GM23248 (cell line): ENCODE measurements around the gene SMARCD1. TPM values are rescaled to one million over a fixed set of nuclear protein-coding genes. Genes with fewer than 3 reads are reported as not detected.

Experiments
- DNase-seq: peaks from one replicate; pipeline ENCODE4 v3.0.0-alpha.2; 2015
- H2AFZ ChIP-seq: fragments of 200-600 bp; sonication (generic); 2 replicates; pipeline ENCODE4 v1.6.1; 2016; ENCODE audit warnings: antibody characterized with exemption
- H3F3A ChIP-seq: fragments of 200-600 bp; sonication (generic); 2 replicates; pipeline ENCODE4 v1.6.1; 2016; ENCODE audit warnings: mild to moderate bottlenecking, antibody characterized with exemption, mixed run types; ENCODE audit not compliant: insufficient read depth
- H3K27ac ChIP-seq: fragments of 200-600 bp; sonication (generic); 2 replicates; pipeline ENCODE4 v1.5.1; 2016; ENCODE audit warnings: mild to moderate bottlenecking
- H3K27me3 ChIP-seq: fragments of 200-600 bp; sonication (generic); replicated peaks from 2 replicates; pipeline ENCODE4 v1.6.1; 2016; ENCODE audit warnings: mild to moderate bottlenecking; ENCODE audit not compliant: insufficient read depth
- H3K36me3 ChIP-seq: fragments of 200-600 bp; sonication (generic); 2 replicates; pipeline ENCODE4 v1.6.1; 2016; ENCODE audit warnings: low read depth, mild to moderate bottlenecking
- H3K4me1 ChIP-seq: fragments of 200-600 bp; sonication (generic); 2 replicates; pipeline ENCODE4 v1.6.1; 2016; ENCODE audit warnings: mild to moderate bottlenecking; ENCODE audit not compliant: insufficient read depth
- H3K4me2 ChIP-seq: fragments of 200-600 bp; sonication (generic); one replicate; pipeline ENCODE4 v1.6.1; 2016; ENCODE audit warnings: mild to moderate bottlenecking; ENCODE audit not compliant: unreplicated experiment
- H3K4me3 ChIP-seq: fragments of 200-600 bp; sonication (generic); 2 replicates; pipeline ENCODE4 v1.5.1; 2016; ENCODE audit warnings: mild to moderate bottlenecking
- H3K79me2 ChIP-seq: fragments of 200-600 bp; sonication (generic); 2 replicates; pipeline ENCODE4 v1.6.1; 2016; ENCODE audit warnings: mild to moderate bottlenecking; ENCODE audit not compliant: insufficient read depth
- H3K9ac ChIP-seq: fragments of 200-600 bp; sonication (generic); 2 replicates; pipeline ENCODE4 v1.6.1; 2016; ENCODE audit warnings: mild to moderate bottlenecking
- H3K9me2 ChIP-seq: fragments of 200-600 bp; sonication (generic); 2 replicates; pipeline ENCODE4 v1.6.1; 2016; ENCODE audit warnings: mixed run types, mild to moderate bottlenecking, moderate library complexity; ENCODE audit not compliant: insufficient read depth
- H3K9me3 ChIP-seq: fragments of 200-600 bp; sonication (generic); one replicate; pipeline ENCODE4 v1.6.1; 2017; ENCODE audit warnings: low read depth
- H4K20me1 ChIP-seq: fragments of 200-600 bp; sonication (generic); 2 replicates; pipeline ENCODE4 v1.6.0; 2016; ENCODE audit not compliant: insufficient read depth
- EZH2 ChIP-seq: fragments of 200-600 bp; sonication (generic); IDR thresholded peaks from 2 replicates; pipeline ENCODE4 v1.6.1; 2018; ENCODE audit warnings: antibody characterized with exemption, mild to moderate bottlenecking; ENCODE audit not compliant: insufficient read depth, poor library complexity, severe bottlenecking
- EZH2phosphoT487 ChIP-seq: fragments of 200-600 bp; sonication (generic); IDR thresholded peaks from 2 replicates; pipeline ENCODE4 v1.6.1; 2018; ENCODE audit warnings: antibody characterized with exemption, moderate library complexity, mild to moderate bottlenecking, low read depth; ENCODE audit not compliant: insufficient read depth
- WGBS, 2 experiments: methylation state at CpG; one replicate each; pipeline ENCODE4 v1.1.6; 2015 to 2017; ENCODE audit warnings: low lambda C conversion rate in 2 of 2, low coverage in 1 of 2; ENCODE audit errors: missing lambda C conversion rate in 2 of 2; 5-methylcytosine and 5-hydroxymethylcytosine counted together
- in situ Hi-C: fragments of 300-500 bp; cut with MboI; formaldehyde crosslinking; loops from 2 replicates; pipeline ENCODE4 v1.15.0; 2020
- polyA plus RNA-seq: library from polyadenylated mRNA; unstranded; fragments of >200 nt; fragmentation: Nextera tagmentation; extraction: Ambion mirVana; gene quantifications from 2 replicates; pipeline ENCODE4 v1.2.1, GENCODE V29; 2016
- total RNA-seq: library from RNA; depleted of rRNA; stranded (reverse); fragments of >200 nt; shearing (Covaris generic); gene quantifications from 2 replicates; pipeline ENCODE4 v1.2.3, GENCODE V29; 2014

Gene SMARCD1
- total and polyA plus RNA-seq, 2 experiments from 2014 or later = 6.4 to 41.9 TPM

GRCh38 chr12:50120953-50121352 is 35.8 kb downstream of the SMARCD1 start:
- H3K4me2 ChIP-seq = no peak overlapping the region
- no peak overlapping the region for H2AFZ ChIP-seq
- in situ Hi-C loops = no loop called here
- no peak overlapping the region for H3K27ac ChIP-seq
- no peaks in the 10 kb centered on the region for H3K4me1 ChIP-seq
- H3K27me3 ChIP-seq = no peaks in the 10 kb centered on the region
- no peak for TF ChIP-seq EZH2
- no peak for TF ChIP-seq EZH2phosphoT487
- 0 out of 2 replicates have a peak, but pooled peaks cover 6% of the 10 kb centered on the region for H3K36me3 ChIP-seq
- H3K4me3 ChIP-seq = no peak overlapping the region
- H3K9me2 ChIP-seq = no peaks in the 10 kb centered on the region
- H3K79me2 ChIP-seq = peaks cover 42% of the 10 kb centered on the region
- H4K20me1 ChIP-seq = no peaks in the 10 kb centered on the region
- peaks cover 25% of the 10 kb centered on the region; the same call in 1 of the 2 replicates for H3F3A ChIP-seq
- no peak overlapping the region for H3K9ac ChIP-seq
- no peaks in the 10 kb centered on the region for H3K9me3 ChIP-seq
- WGBS, 2 experiments = 88 to 90% methylated on average over 3 of the region's 3 CpGs
- DNase-seq = no peak

- no peak overlapping the region for H3K4me2 ChIP-seq
- in situ Hi-C loops = no loop called here
- no peak overlapping the region for H3K9ac ChIP-seq
- DNase-seq = no peak
- H3K4me1 ChIP-seq = no peaks in the 10 kb centered on the region
- H3F3A ChIP-seq = peaks cover 26% of the 10 kb centered on the region; the same call in 1 of the 2 replicates
- no peak overlapping the region for H3K4me3 ChIP-seq
- H3K27ac ChIP-seq = no peak overlapping the region
- 0 out of 2 replicates have a peak, but pooled peaks cover 3% of the 10 kb centered on the region for H3K36me3 ChIP-seq
- no peaks in the 10 kb centered on the region for H3K27me3 ChIP-seq
- H3K9me2 ChIP-seq = no peaks in the 10 kb centered on the region
- 95 to 100% methylated on average over 5 of the region's 5 CpGs for WGBS, 2 experiments
- no peaks in the 10 kb centered on the region for H4K20me1 ChIP-seq
- TF ChIP-seq EZH2phosphoT487 = no peak
- H3K79me2 ChIP-seq = peaks cover 35% of the 10 kb centered on the region
- no peaks in the 10 kb centered on the region for H3K9me3 ChIP-seq
- H2AFZ ChIP-seq = no peak overlapping the region
Measured at GRCh38 chr12:50121641-50122040, 36.5 kb downstream of the SMARCD1 start.

- WGBS, 2 experiments = 43 to 56% methylated on average over 2 of the region's 2 CpGs
- Histone ChIP-seq H3K27ac (no peak overlapping the region), H3K9me3 (no peaks in the 10 kb centered on the region), H3K4me3 (no peak overlapping the region), H3K4me2 (no peak overlapping the region), H3F3A (peaks cover 26% of the 10 kb centered on the region; the same call in 1 of the 2 replicates), H4K20me1 (no peaks in the 10 kb centered on the region), H3K9ac (no peak overlapping the region), H3K79me2 (peaks cover 20% of the 10 kb centered on the region), H3K9me2 (no peaks in the 10 kb centered on the region), H2AFZ (no peak overlapping the region), H3K36me3 (peaks cover 15% of the 10 kb centered on the region; the same call in 1 of the 2 replicates), H3K27me3 (no peaks in the 10 kb centered on the region), H3K4me1 (no peaks in the 10 kb centered on the region)
- DNase-seq = no peak
- in situ Hi-C loops = no loop called here
- TF ChIP-seq EZH2phosphoT487 (no peak), EZH2 (no peak)
Measured at GRCh38 chr12:50123203-50123602, 38.1 kb downstream of the SMARCD1 start.

GRCh38 chr12:50127546-50127945 is 42.4 kb downstream of the SMARCD1 start:
- H3K79me2 ChIP-seq = no peaks in the 10 kb centered on the region
- no peak overlapping the region for H3K4me2 ChIP-seq
- no peaks in the 10 kb centered on the region for H3K9me2 ChIP-seq
- no peak overlapping the region for H3K4me3 ChIP-seq
- no peak overlapping the region for H2AFZ ChIP-seq
- H3K27me3 ChIP-seq = no peaks in the 10 kb centered on the region
- H3K9me3 ChIP-seq = no peaks in the 10 kb centered on the region
- H3K36me3 ChIP-seq = peaks cover 37% of the 10 kb centered on the region; the same call in 1 of the 2 replicates
- TF ChIP-seq EZH2 (no peak), EZH2phosphoT487 (no peak)
- no peak for DNase-seq
- no peaks in the 10 kb centered on the region for H3K4me1 ChIP-seq
- H3K9ac ChIP-seq = no peak overlapping the region
- H4K20me1 ChIP-seq = no peaks in the 10 kb centered on the region
- H3K27ac ChIP-seq = no peak overlapping the region
- in situ Hi-C loops = no loop called here
- 78 to 92% methylated on average over 2 of the region's 2 CpGs for WGBS, 2 experiments
- peaks cover 40% of the 10 kb centered on the region for H3F3A ChIP-seq

GRCh38 chr12:50129290-50129689 is 44.1 kb downstream of the SMARCD1 start:
- WGBS, 2 experiments = 41% methylated on average over 4 of the region's 4 CpGs
- Histone ChIP-seq H3K4me2 (no peak overlapping the region), H3F3A (peaks cover 39% of the 10 kb centered on the region), H3K9ac (no peak overlapping the region), H3K27ac (no peak overlapping the region), H3K4me1 (no peaks in the 10 kb centered on the region), H3K9me3 (no peaks in the 10 kb centered on the region), H3K79me2 (0 out of 2 replicates have a peak, but pooled peaks cover 7% of the 10 kb centered on the region), H3K9me2 (no peaks in the 10 kb centered on the region), H3K36me3 (peaks cover 49% of the 10 kb centered on the region), H2AFZ (no peak overlapping the region), H4K20me1 (no peaks in the 10 kb centered on the region), H3K27me3 (no peaks in the 10 kb centered on the region), H3K4me3 (no peak overlapping the region)
- no peak for TF ChIP-seq EZH2
- no peak for TF ChIP-seq EZH2phosphoT487
- no peak for DNase-seq
- in situ Hi-C loops = no loop called here
